PC-9 (cell line): ENCODE data around the gene P2RX5.

Experiments
- EZH2 ChIP-seq: fragments of 200-600 bp; sonication (generic); IDR thresholded peaks from 2 replicates; pipeline ENCODE4 v1.8.0; 2017; ENCODE audit warnings: antibody characterized with exemption, low read depth
- TF ChIP-seq, protein P1 (sequence below): fragments of 200-600 bp; sonication (generic); conservative IDR thresholded peaks from 2 replicates; pipeline ENCODE4 v1.6.1; 2017; ENCODE audit warnings: mixed run types, antibody characterized with exemption, mild to moderate bottlenecking, moderate library complexity

DNA sequence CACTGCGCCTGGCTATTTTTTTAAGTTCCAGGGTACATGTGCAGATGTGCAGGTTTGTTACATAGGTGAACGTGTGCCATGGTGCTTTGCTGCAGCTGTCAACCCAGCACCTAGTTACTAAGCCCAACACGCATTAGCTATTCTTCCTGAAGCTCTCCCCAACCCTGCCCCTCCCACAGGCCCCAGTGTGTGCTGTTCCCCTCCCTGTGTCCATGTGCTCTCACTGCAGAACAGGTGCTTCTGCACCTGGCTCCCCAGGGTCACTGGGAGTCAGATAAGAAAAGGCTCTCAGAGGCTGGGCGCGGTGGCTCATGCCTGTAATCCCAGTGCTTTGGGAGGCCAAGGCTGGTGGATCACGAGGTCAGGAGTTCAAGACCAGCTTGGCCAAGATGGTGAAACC lies 33.9 kb upstream of the P2RX5 start:
- TF ChIP-seq, protein P1, sequence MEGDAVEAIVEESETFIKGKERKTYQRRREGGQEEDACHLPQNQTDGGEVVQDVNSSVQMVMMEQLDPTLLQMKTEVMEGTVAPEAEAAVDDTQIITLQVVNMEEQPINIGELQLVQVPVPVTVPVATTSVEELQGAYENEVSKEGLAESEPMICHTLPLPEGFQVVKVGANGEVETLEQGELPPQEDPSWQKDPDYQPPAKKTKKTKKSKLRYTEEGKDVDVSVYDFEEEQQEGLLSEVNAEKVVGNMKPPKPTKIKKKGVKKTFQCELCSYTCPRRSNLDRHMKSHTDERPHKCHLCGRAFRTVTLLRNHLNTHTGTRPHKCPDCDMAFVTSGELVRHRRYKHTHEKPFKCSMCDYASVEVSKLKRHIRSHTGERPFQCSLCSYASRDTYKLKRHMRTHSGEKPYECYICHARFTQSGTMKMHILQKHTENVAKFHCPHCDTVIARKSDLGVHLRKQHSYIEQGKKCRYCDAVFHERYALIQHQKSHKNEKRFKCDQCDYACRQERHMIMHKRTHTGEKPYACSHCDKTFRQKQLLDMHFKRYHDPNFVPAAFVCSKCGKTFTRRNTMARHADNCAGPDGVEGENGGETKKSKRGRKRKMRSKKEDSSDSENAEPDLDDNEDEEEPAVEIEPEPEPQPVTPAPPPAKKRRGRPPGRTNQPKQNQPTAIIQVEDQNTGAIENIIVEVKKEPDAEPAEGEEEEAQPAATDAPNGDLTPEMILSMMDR = no peak
- no peak for TF ChIP-seq EZH2
